Vagina (tissue), 2 donors: ENCODE measurements around the gene FUBP3.

ENCODE experiments used
- POLR2AphosphoS5 ChIP-seq, 2 donors: sonication (generic); formaldehyde crosslinking; IDR thresholded peaks; one replicate each; pipeline ENCODE4 v1.9.0; 2017; ENCODE audit warnings: antibody characterized with exemption in 2 of 2, mild to moderate bottlenecking in 2 of 2, low read depth in 1 of 2; ENCODE audit not compliant: insufficient read depth in 1 of 2
- TF ChIP-seq, protein P1 (sequence below), 3 experiments: fragments of 450-650 bp in 2 of 3; fragments of 200-600 bp in 1 of 3; sonication (generic) in 1 of 3; IDR thresholded peaks; one replicate each; pipeline ENCODE4 v1.5.1; 2017 to 2019; ENCODE audit warnings: antibody characterized with exemption in 3 of 3, mild to moderate bottlenecking in 2 of 3, moderate library complexity in 2 of 3

DNA sequence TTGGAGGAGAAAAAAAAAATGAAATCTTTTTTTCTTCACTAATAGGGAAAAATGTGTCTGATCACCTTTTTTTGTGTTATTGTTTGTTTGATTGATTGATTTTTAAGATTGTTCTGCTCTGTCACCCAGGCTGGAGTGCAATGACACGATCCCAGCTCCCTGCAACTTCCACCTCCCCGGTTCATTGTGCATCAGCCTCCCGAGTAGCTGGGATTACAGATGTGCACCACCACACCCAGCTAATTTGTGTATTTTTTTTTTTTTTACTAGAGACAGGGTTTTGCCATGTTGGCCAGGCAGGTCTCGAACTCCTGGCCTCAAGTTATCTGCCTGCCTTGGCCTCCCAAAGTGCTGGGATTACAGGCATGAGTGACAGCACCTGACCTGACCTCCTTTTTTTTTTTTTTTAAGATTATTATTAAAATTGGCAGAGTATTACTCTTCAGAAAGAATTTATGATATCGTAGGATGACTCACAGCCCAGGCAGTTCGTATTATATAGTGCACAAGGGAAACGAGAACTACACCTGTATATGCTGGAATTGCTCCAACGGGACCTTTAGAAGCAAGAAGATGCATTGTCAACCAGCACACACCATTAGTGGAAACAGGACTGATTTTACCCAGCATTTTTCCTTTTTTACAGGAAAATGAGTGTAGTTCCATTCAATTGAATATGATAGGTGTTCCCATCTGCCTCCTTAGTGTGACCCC, 27.7 kb downstream of the FUBP3 start:
- TF ChIP-seq, protein P1, sequence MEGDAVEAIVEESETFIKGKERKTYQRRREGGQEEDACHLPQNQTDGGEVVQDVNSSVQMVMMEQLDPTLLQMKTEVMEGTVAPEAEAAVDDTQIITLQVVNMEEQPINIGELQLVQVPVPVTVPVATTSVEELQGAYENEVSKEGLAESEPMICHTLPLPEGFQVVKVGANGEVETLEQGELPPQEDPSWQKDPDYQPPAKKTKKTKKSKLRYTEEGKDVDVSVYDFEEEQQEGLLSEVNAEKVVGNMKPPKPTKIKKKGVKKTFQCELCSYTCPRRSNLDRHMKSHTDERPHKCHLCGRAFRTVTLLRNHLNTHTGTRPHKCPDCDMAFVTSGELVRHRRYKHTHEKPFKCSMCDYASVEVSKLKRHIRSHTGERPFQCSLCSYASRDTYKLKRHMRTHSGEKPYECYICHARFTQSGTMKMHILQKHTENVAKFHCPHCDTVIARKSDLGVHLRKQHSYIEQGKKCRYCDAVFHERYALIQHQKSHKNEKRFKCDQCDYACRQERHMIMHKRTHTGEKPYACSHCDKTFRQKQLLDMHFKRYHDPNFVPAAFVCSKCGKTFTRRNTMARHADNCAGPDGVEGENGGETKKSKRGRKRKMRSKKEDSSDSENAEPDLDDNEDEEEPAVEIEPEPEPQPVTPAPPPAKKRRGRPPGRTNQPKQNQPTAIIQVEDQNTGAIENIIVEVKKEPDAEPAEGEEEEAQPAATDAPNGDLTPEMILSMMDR (IDR thresholded peaks at IDR 0.05): no peak
- TF ChIP-seq POLR2AphosphoS5 (IDR thresholded peaks at IDR 0.05; ENCODE audit: insufficient read depth in 1 of 2, low read depth in 1 of 2): no peak
